Natural killer cell (primary cell): ENCODE results near the gene RBKS. TPM values are rescaled to one million over a fixed set of nuclear protein-coding genes. Genes with fewer than 3 reads are reported as not detected.

Experiments
- ATAC-seq, 3 donors: fragments of 150-1000 bp in 2 of 3; fragments of 200-7000 bp in 1 of 3; cut with Tn5 transposase; 1 replicate in 1 of 3; 2 replicates in 2 of 3; pipeline ENCODE4 v1.10.0; 2021; ENCODE audit warnings: mild to moderate bottlenecking in 2 of 3, moderate library complexity in 2 of 3
- DNase-seq, 2 donors: peaks; one replicate each; pipeline versions ENCODE4 v3.0.0 to v3.0.0-alpha.2; 2013 to 2021; ENCODE audit warnings: mixed read lengths in 1 of 2
- H3K27ac ChIP-seq: one replicate; pipeline ENCODE4 v1.5.1; 2013; ENCODE audit warnings: mild to moderate bottlenecking, low read length
- H3K27me3 ChIP-seq: one replicate; pipeline ENCODE4 v1.6.1; 2013; ENCODE audit warnings: low read length; ENCODE audit not compliant: control insufficient read depth, insufficient read depth
- H3K36me3 ChIP-seq: one replicate; pipeline ENCODE4 v1.6.1; 2013; ENCODE audit warnings: low read length; ENCODE audit not compliant: control insufficient read depth, insufficient read depth
- H3K4me1 ChIP-seq: one replicate; pipeline ENCODE4 v1.6.1; 2013; ENCODE audit warnings: low read length; ENCODE audit not compliant: control insufficient read depth, insufficient read depth
- H3K4me3 ChIP-seq: one replicate; pipeline ENCODE4 v1.5.1; 2013; ENCODE audit warnings: low read length
- H3K9me3 ChIP-seq: one replicate; pipeline ENCODE4 v1.6.1; 2013; ENCODE audit warnings: low read length; ENCODE audit not compliant: control insufficient read depth, insufficient read depth
- H3K27ac Mint-ChIP-seq, 2 donors: one replicate each; pipeline ENCODE4 v1.8.0; 2022; ENCODE audit warnings: mild to moderate bottlenecking in 2 of 2, mixed read lengths in 2 of 2, moderate library complexity in 1 of 2
- H3K27me3 Mint-ChIP-seq, 2 donors: one replicate each; pipeline ENCODE4 v1.8.0; 2022; ENCODE audit warnings: low read depth in 2 of 2, mixed read lengths in 2 of 2
- H3K36me3 Mint-ChIP-seq: one replicate; pipeline ENCODE4 v1.8.0; 2022; ENCODE audit warnings: mixed read lengths
- H3K4me1 Mint-ChIP-seq, 2 donors: one replicate each; pipeline ENCODE4 v1.8.0; 2022; ENCODE audit warnings: mixed read lengths in 2 of 2
- H3K4me3 Mint-ChIP-seq: one replicate; pipeline ENCODE4 v1.8.0; 2022; ENCODE audit warnings: mild to moderate bottlenecking, moderate library complexity, mixed read lengths
- H3K9me3 Mint-ChIP-seq, 2 donors: one replicate each; pipeline ENCODE4 v1.8.0; 2022; ENCODE audit warnings: mixed read lengths in 2 of 2
- WGBS: methylation state at CpG from one replicate; pipeline ENCODE4 v1.1.7; 2013; ENCODE audit warnings: missing lambda C conversion rate; ENCODE audit not compliant: insufficient coverage; 5-methylcytosine and 5-hydroxymethylcytosine counted together
- intact Hi-C: fragments of 100-400 bp; cut with micrococcal nuclease; formaldehyde crosslinking; loops from one replicate; pipeline ENCODE4 v1.14.2; 2022
- total RNA-seq, 4 donors: library from RNA; stranded (reverse); fragments of 120-200 nt in 1 of 4; gene quantifications; one replicate each; pipeline versions ENCODE4 v1.2.3 to v1.2.4, GENCODE V29; 2013 to 2022
- TF ChIP-seq, protein P1 (sequence below): fragments of 200-600 bp; IDR thresholded peaks from one replicate; pipeline ENCODE4 v1.8.0; 2022; ENCODE audit warnings: antibody characterized with exemption

The RBKS gene
- total RNA-seq, 3 donors from 2014 or later (not counting 1 experiment from before 2014, with no cell fraction given): 11.5 to 20.9 (median 12.8) TPM

GRCh38 chr2:27887830-27888229 lies 2.4 kb downstream of the RBKS start:
- intact Hi-C loops: no loop called here

DNA sequence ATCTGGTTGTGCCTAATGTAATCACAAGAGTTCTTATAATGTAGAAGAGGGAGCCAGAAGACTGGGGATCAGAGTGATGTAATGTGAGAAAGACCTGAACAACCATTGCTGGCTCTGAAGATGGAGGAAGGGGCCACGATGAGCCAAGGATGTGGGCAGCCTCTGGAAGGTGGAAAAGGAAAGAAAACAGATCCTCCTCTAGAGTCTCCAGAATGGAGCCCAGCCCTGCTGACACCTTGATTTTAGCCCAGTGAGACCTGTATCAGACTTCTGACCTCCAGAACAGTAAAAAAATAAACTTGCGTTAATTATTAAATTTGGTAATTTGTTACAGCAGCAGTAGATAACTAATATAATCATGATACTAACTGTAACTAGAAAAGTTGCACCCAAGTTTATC lies 3.1 kb downstream of the RBKS start:
- H3K36me3 Mint-ChIP-seq: peaks cover 6% of the 10 kb centered on the region
- Histone ChIP-seq H3K27ac (no peak overlapping the region), H3K9me3 (no peaks in the 10 kb centered on the region), H3K27me3 (no peaks in the 10 kb centered on the region), H3K4me3 (no peak overlapping the region), H3K4me1 (peaks cover 17% of the 10 kb centered on the region), H3K36me3 (no peaks in the 10 kb centered on the region)
- WGBS: 93% methylated on average over 2 of the region's 2 CpGs
- peaks cover 24 to 26% of the 10 kb centered on the region in 2 donors for H3K4me1 Mint-ChIP-seq
- ATAC-seq: no peak
- intact Hi-C loops: no loop called here
- no peak for DNase-seq
- TF ChIP-seq, protein P1, sequence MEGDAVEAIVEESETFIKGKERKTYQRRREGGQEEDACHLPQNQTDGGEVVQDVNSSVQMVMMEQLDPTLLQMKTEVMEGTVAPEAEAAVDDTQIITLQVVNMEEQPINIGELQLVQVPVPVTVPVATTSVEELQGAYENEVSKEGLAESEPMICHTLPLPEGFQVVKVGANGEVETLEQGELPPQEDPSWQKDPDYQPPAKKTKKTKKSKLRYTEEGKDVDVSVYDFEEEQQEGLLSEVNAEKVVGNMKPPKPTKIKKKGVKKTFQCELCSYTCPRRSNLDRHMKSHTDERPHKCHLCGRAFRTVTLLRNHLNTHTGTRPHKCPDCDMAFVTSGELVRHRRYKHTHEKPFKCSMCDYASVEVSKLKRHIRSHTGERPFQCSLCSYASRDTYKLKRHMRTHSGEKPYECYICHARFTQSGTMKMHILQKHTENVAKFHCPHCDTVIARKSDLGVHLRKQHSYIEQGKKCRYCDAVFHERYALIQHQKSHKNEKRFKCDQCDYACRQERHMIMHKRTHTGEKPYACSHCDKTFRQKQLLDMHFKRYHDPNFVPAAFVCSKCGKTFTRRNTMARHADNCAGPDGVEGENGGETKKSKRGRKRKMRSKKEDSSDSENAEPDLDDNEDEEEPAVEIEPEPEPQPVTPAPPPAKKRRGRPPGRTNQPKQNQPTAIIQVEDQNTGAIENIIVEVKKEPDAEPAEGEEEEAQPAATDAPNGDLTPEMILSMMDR: no peak
- peaks cover 0 to 4% of the 10 kb centered on the region in 2 donors for H3K27me3 Mint-ChIP-seq
- H3K9me3 Mint-ChIP-seq: no peaks in the 10 kb centered on the region
- peak overlapping the region in 1 of 2 donors; percentile 41 for H3K27ac Mint-ChIP-seq
- peak overlapping the region; percentile 42 for H3K4me3 Mint-ChIP-seq

More at GRCh38 chr2:27887830-27888229, 2.4 kb downstream of the RBKS start:
- Mint-ChIP-seq H3K4me3 (no peak overlapping the region), H3K27me3 (peaks cover 0 to 4% of the 10 kb centered on the region in 2 donors), H3K36me3 (peaks cover 6% of the 10 kb centered on the region), H3K9me3 (no peaks in the 10 kb centered on the region), H3K4me1 (peaks cover 27 to 30% of the 10 kb centered on the region in 2 donors), H3K27ac (no peak overlapping the region)
- Histone ChIP-seq H3K27ac (no peak overlapping the region), H3K4me1 (peaks cover 17% of the 10 kb centered on the region), H3K27me3 (no peaks in the 10 kb centered on the region), H3K4me3 (no peak overlapping the region), H3K9me3 (no peaks in the 10 kb centered on the region), H3K36me3 (no peaks in the 10 kb centered on the region)
- TF ChIP-seq, protein P1: no peak
- ATAC-seq (no peak), DNase-seq (no peak)
- no CpG with 5 or more reads among the region's 3 CpGs for WGBS

DNA sequence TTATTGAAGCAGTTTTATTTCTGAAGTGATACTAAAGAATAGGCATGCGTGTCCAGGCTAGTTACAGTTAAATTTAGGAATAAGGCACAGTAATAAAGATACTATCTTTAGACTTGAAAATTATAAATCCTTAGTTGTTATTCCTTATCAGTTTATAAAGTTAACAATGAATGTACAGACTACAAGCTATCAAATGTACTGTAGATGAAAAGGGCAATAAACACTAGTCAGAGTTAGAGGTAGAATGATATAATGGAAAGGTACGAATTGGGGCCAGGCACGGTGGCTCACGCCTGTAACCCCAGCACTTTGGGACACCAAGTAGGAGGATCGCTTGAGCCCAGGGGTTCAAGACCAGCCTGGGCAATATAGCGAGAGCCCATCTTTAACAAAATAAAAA lies 3.9 kb downstream of the RBKS start:
- intact Hi-C loops: no loop called here
- Histone ChIP-seq H3K27ac (no peak overlapping the region), H3K27me3 (no peaks in the 10 kb centered on the region), H3K4me1 (peaks cover 14% of the 10 kb centered on the region), H3K4me3 (no peak overlapping the region), H3K9me3 (no peaks in the 10 kb centered on the region), H3K36me3 (no peaks in the 10 kb centered on the region)
- Mint-ChIP-seq H3K4me1 (peaks cover 16 to 18% of the 10 kb centered on the region in 2 donors), H3K4me3 (no peak overlapping the region), H3K27me3 (peaks cover 0 to 4% of the 10 kb centered on the region in 2 donors), H3K9me3 (no peaks in the 10 kb centered on the region), H3K27ac (no peak overlapping the region), H3K36me3 (peaks cover 5% of the 10 kb centered on the region)
- TF ChIP-seq, protein P1: no peak
- WGBS: 97% methylated on average over 3 of the region's 6 CpGs
- ATAC-seq: no peak
- no peak for DNase-seq

DNA sequence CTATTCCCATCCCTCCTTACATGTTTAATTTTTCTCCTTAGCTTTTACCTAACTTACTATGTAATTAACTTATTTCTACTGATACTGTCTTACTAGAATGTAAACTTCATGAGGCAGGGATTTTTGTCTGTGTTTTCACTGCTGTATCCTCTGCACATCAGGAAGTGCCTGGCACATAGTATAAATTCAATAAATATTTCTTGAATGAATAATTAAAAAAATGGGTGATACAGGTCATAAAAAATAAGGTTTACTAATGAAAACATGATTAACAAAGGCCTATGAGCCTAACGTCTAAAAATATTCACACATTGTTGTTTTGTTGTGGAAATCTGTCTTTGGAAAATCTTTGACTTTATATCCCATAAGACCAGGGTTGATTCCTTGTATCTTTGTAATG lies 4.5 kb downstream of the RBKS start:
- intact Hi-C loops: no loop called here
- peaks cover 10 to 13% of the 10 kb centered on the region in 2 donors for H3K4me1 Mint-ChIP-seq
- Histone ChIP-seq H3K36me3 (no peaks in the 10 kb centered on the region), H3K27me3 (no peaks in the 10 kb centered on the region), H3K27ac (no peak overlapping the region), H3K4me3 (no peak overlapping the region), H3K9me3 (no peaks in the 10 kb centered on the region), H3K4me1 (peaks cover 8% of the 10 kb centered on the region)
- TF ChIP-seq, protein P1: no peak
- no peak for DNase-seq
- H3K27ac Mint-ChIP-seq: no peak overlapping the region
- no peak overlapping the region for H3K4me3 Mint-ChIP-seq
- H3K27me3 Mint-ChIP-seq: no peaks in the 10 kb centered on the region
- 86% methylated on average over 1 of the region's 1 CpG for whole genome bisulfite sequencing
- ATAC-seq: no peak
- H3K9me3 Mint-ChIP-seq: no peaks in the 10 kb centered on the region
- no peaks in the 10 kb centered on the region for H3K36me3 Mint-ChIP-seq
